NT2/D1 (cell line): ENCODE measurements around the gene SCLY.
"Not testable (repeated sequence)": the region's sequence is repeated elsewhere in the genome, so short reads cannot be mapped to it uniquely, and the experiment has no call there.

Source experiments
- DNase-seq: peaks from one replicate; pipeline ENCODE4 v3.0.0-alpha.2; 2011; ENCODE audit warnings: low read depth, low spot score
- H3K27me3 ChIP-seq: 2 replicates; pipeline ENCODE4 v1.6.0; 2011; ENCODE audit warnings: mild to moderate bottlenecking; ENCODE audit not compliant: insufficient read length, insufficient read depth
- H3K36me3 ChIP-seq: 2 replicates; pipeline ENCODE4 v1.6.1; 2011; ENCODE audit warnings: mild to moderate bottlenecking, low read length, mixed read lengths; ENCODE audit not compliant: insufficient read depth, insufficient read length
- H3K4me1 ChIP-seq: 2 replicates; pipeline ENCODE4 v1.5.1; 2011; ENCODE audit not compliant: insufficient read depth, insufficient read length
- H3K4me3 ChIP-seq: 2 replicates; pipeline ENCODE4 v1.5.1; 2011; ENCODE audit warnings: low read depth; ENCODE audit not compliant: insufficient read length
- H3K9ac ChIP-seq: 2 replicates; pipeline ENCODE4 v1.6.0; 2011; ENCODE audit warnings: low read depth; ENCODE audit not compliant: insufficient read length
- H3K9me3 ChIP-seq: 2 replicates; pipeline ENCODE4 v1.5.1; 2011; ENCODE audit warnings: mild to moderate bottlenecking, low read length; ENCODE audit not compliant: insufficient read depth
- SUZ12 ChIP-seq: IDR thresholded peaks from 2 replicates; pipeline ENCODE4 v1.6.1; 2011; ENCODE audit not compliant: insufficient read length, insufficient read depth; ENCODE audit errors: extremely low read depth
- YY1 ChIP-seq: IDR thresholded peaks from 2 replicates; pipeline ENCODE4 v1.6.1; 2011; ENCODE audit not compliant: insufficient read length, insufficient read depth
- ZNF274 ChIP-seq: IDR thresholded peaks from 2 replicates; pipeline ENCODE4 v1.6.1; 2011; ENCODE audit warnings: mild to moderate bottlenecking, low read depth, low read length

The SCLY gene

DNA sequence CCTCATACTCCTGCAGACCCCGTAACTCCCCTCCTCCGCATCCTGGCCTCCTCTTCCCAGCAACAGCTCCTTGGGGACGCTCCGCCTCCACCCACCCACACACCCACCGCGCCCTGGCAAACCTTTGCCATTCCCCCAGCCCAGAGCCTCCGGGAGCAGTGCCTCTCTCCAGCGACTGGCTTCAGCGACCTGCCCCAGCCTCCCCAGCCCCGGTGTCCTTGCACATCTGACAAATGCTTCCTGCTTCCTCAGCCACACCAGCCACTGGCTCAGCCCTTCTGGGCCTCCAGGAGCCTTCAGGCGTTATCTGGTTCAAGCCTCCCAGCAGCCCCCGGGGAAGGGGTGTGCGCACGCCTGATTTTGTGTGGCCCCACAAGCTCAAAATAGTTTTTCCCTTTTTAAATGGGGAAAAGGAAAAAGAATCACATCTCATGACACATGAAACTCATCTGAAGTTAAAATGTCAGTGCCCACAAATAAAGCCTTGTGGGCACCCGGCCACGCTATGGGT, 53.6 kb downstream of the SCLY start:
- Histone ChIP-seq H3K9me3 (peaks cover 13% of the 10 kb centered on the region), H3K4me1 (no peaks in the 10 kb centered on the region), H3K36me3 (no peaks in the 10 kb centered on the region), H3K4me3 (no peak overlapping the region), H3K9ac (peak overlapping the region; percentile 32), H3K27me3 (peaks cover 25% of the 10 kb centered on the region)
- no peak for DNase-seq
- TF ChIP-seq YY1, result no peak
- TF ChIP-seq ZNF274, result no peak
- no peak for TF ChIP-seq SUZ12

DNA sequence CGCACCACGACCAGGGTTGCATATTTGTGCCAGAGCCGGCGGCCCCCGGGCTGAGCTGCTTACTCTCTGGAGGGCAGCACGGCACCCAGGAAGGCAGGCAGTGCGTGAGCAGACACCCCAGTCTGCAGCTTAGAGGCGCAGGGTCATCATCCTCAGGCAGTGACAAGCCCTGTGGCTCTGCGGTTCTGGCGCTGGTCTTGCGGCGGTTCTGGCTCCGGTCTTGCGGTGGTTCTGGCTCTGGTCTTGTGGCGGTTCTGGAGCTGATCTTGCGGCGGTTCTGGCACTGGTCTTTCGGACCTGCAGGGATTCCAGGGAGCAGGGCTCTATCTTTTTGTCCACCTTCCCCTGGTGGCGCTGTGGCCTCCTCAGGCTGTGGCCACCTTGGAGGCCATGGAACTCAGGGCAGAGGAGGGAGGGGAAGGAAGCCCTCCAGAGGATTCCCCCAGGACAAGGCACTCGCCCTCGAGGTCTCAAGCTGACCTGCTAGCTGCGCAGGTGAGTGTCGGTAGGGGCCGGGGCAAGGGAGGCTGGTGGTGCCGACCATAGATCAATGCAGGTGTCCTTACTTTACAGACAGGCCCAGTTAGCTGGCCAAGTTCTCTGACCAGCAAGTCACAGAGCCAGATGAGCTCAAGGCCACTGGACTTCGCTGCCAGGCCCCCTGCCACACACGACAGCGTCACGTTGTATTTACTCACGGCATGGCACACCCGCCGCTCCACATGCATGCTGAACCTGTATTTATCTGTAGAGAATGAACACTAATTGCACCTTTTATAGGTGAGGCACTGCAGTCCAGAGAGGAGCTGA, 54.3 kb downstream of the SCLY start:
- peaks cover 13% of the 10 kb centered on the region for H3K9me3 ChIP-seq
- H3K4me3 ChIP-seq, result no peak overlapping the region

DNA sequence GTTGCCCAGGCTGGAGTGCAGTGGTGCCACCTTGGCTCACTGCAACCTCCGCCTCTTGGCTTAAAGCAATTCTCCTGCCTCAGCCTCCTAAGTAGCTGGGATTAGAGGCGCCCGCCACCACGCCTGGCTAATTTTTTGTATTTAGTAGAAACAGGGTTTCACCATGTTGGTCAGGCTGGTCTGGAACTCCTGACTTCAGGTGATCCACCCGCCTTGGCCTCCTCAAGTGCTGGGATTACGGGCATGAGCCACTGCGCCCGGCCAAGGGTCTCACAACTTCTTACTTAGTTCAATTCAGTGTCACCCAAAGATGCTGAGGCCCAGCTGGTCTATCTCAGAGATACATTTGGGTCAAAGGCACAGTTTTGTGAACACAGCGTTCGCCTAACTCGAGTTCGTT, 54.9 kb downstream of the SCLY start:
- H3K36me3 ChIP-seq, H3K4me1 ChIP-seq, DNase-seq, H3K9ac ChIP-seq, H3K4me3 ChIP-seq: not testable (repeated sequence)
- Histone ChIP-seq H3K9me3 (peaks cover 13% of the 10 kb centered on the region), H3K27me3 (peaks cover 32% of the 10 kb centered on the region)

More for the DNA sequence above, 54.3 kb downstream of the SCLY start:
- H3K9ac ChIP-seq, result peak overlapping the region; percentile 32
- H3K4me1 ChIP-seq, result peaks cover 6% of the 10 kb centered on the region
- H3K36me3 ChIP-seq, result no peaks in the 10 kb centered on the region
- H3K27me3 ChIP-seq, result peaks cover 32% of the 10 kb centered on the region
- DNase-seq, result no peak
- no peak for TF ChIP-seq SUZ12
- TF ChIP-seq YY1, result no peak
- TF ChIP-seq ZNF274, result no peak

- TF ChIP-seq YY1 (no peak), ZNF274 (no peak), SUZ12 (no peak)
- Histone ChIP-seq H3K4me3 (no peak overlapping the region), H3K9me3 (peaks cover 13% of the 10 kb centered on the region), H3K9ac (no peak overlapping the region), H3K4me1 (peaks cover 12% of the 10 kb centered on the region), H3K27me3 (peaks cover 32% of the 10 kb centered on the region), H3K36me3 (no peaks in the 10 kb centered on the region)
- no peak for DNase-seq
Measured at GRCh38 chr2:238116298-238117198, 55.7 kb downstream of the SCLY start.

DNA sequence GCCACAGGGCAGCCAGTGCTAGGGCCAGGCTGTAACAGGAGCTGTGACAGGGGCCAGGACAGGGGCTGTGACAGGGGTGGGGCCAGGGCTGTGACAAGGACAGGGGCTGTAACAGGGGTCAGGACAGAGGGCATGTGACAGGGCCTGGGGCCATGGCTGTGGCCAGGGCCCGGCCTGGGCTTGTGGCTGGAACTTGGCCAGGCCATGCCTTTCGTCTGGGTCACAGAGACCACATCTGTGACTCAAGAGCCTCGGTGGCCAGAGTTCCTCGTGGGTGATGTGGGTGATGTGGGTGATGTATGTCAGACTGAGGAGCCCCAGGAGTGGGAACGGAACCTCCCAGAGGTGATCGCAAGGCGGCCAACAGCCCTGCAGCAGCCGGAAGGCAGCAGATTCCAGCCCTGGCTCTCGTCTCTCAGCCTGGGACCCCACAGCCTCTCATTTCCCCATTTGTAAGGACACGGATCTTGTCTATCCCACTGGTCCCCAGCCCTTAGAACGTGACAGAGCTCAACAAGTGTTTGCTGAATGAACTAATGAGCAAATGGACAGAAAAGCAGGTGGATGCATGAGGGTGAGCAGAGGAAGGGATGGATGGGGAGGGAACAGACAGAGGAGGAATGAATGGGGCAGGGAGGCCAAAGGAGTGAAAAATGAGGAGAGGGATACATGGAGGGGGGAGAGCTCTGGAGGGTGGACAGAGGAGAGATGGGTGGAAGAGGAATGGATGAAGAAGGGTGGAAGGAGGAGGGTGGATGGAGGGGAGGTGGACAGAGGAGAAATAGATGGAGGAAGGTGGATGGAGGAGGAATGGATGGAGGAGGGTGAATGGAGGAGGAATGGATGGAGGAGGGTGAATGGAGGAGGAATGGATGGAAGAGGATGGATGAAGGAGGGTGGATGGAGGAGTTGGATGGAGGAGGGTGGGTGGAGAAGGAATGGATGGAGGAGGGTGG, 56.7 kb downstream of the SCLY start:
- Histone ChIP-seq H3K9me3 (peaks cover 8% of the 10 kb centered on the region), H3K4me3 (no peak overlapping the region), H3K4me1 (peaks cover 12% of the 10 kb centered on the region), H3K27me3 (peaks cover 32% of the 10 kb centered on the region), H3K36me3 (no peaks in the 10 kb centered on the region), H3K9ac (no peak overlapping the region)
- no peak for DNase-seq
- TF ChIP-seq SUZ12 (no peak), ZNF274 (no peak), YY1 (no peak)

- Histone ChIP-seq H3K4me1 (peaks cover 21% of the 10 kb centered on the region), H3K4me3 (no peak overlapping the region), H3K36me3 (no peaks in the 10 kb centered on the region), H3K27me3 (peaks cover 32% of the 10 kb centered on the region), H3K9me3 (no peaks in the 10 kb centered on the region), H3K9ac (peak overlapping the region; percentile 38)
- no peak for DNase-seq
- TF ChIP-seq ZNF274 (no peak), SUZ12 (no peak), YY1 (no peak)
Measured at GRCh38 chr2:238119756-238120462, 59.1 kb downstream of the SCLY start.
